GM12892 (cell line): ENCODE data around the gene ACADSB. TPM values are rescaled to one million over a fixed set of nuclear protein-coding genes. Genes with fewer than 3 reads are reported as not detected.

ENCODE experiments used
- DNase-seq: peaks from one replicate; pipeline ENCODE4 v3.0.0; 2011; ENCODE audit not compliant: insufficient read length
- FAIRE-seq: peaks from 2 replicates; lab custom pipeline; 2011; peaks lifted over from hg19 to GRCh38; lab: Jason Lieb, UNC
- POLR2A ChIP-seq: IDR thresholded peaks from 2 replicates; pipeline ENCODE4 v1.6.1; 2011; ENCODE audit warnings: low read depth, low read length, control low read depth
- POLR2AphosphoS5 ChIP-seq: IDR thresholded peaks from 2 replicates; pipeline ENCODE4 v1.6.1; 2011; ENCODE audit warnings: low read depth, low read length, control low read depth
- TAF1 ChIP-seq: IDR thresholded peaks from 2 replicates; pipeline ENCODE4 v1.6.1; 2011; ENCODE audit warnings: low read depth, mild to moderate bottlenecking, control low read depth, low read length, borderline replicate concordance
- polyA plus RNA-seq: library from polyadenylated mRNA; unstranded; fragments of >200 nt; gene quantifications from one replicate; pipeline ENCODE4 v1.2.1, GENCODE V29; 2012; ENCODE audit warnings: missing spikeins, inconsistent platforms; ENCODE audit not compliant: missing spikeins

ACADSB gene
- polyA plus RNA-seq = 18.1 TPM

GRCh38 chr10:123008355-123009104 lies at the start of gene ACADSB, which contains the start of gene IKZF5:
Gene ACADSB (plus strand): TSS chr10:123009006. CDS start chr10:123009030, 24 bp downstream.
Gene IKZF5 (minus strand): TSS chr10:123008795. CDS start chr10:122998625, 10,170 bp downstream.
- FAIRE-seq (peak; percentile 97), DNase-seq (peak; percentile 96)
- TF ChIP-seq TAF1 = peak; percentile 85
- peak; percentile 95 for TF ChIP-seq POLR2AphosphoS5
- TF ChIP-seq POLR2A = peak; percentile 98

GRCh38 chr10:122962405-122962804 lies 46.4 kb upstream of the ACADSB start:
- TF ChIP-seq POLR2AphosphoS5 (no peak), TAF1 (no peak), POLR2A (no peak)
- FAIRE-seq = no peak
- DNase-seq = no peak

GRCh38 chr10:122966879-122967278 lies 41.9 kb upstream of the ACADSB start:
- FAIRE-seq (no peak), DNase-seq (no peak)
- TF ChIP-seq TAF1 (no peak), POLR2AphosphoS5 (no peak), POLR2A (no peak)

GRCh38 chr10:122968698-122969097 lies 40.1 kb upstream of the ACADSB start:
- DNase-seq (no peak), FAIRE-seq (no peak)
- TF ChIP-seq TAF1 (no peak), POLR2A (no peak), POLR2AphosphoS5 (no peak)

GRCh38 chr10:122974023-122974422 lies 34.8 kb upstream of the ACADSB start:
- DNase-seq (no peak), FAIRE-seq (no peak)

GRCh38 chr10:122974543-122975064 lies 34.2 kb upstream of the ACADSB start:
- FAIRE-seq (peak; percentile 9), DNase-seq (no peak)
- no peak for TF ChIP-seq POLR2A
- no peak for TF ChIP-seq TAF1
- TF ChIP-seq POLR2AphosphoS5 = no peak

More at GRCh38 chr10:122974023-122974422, 34.8 kb upstream of the ACADSB start:
- TF ChIP-seq TAF1 = no peak
- no peak for TF ChIP-seq POLR2A
- no peak for TF ChIP-seq POLR2AphosphoS5

GRCh38 chr10:122980209-122981065 lies 28.4 kb upstream of the ACADSB start, which contains the start of gene PSTK:
Gene PSTK (plus strand): TSS chr10:122980401. CDS start chr10:122980480, 79 bp downstream.
- peak; percentile 90 for DNase-seq
- TF ChIP-seq POLR2AphosphoS5 = peak; percentile 83
- TF ChIP-seq TAF1 = peak; percentile 55; the same call in 1 of the 2 replicates
- TF ChIP-seq POLR2A = peak; percentile 92
- peak; percentile 97 for FAIRE-seq

- DNase-seq (no peak), FAIRE-seq (no peak)
- TF ChIP-seq POLR2A (no peak), TAF1 (no peak), POLR2AphosphoS5 (no peak)
Observed at GRCh38 chr10:122981066-122981464, 27.7 kb upstream of the ACADSB start.

- DNase-seq (no peak), FAIRE-seq (no peak)
- TF ChIP-seq POLR2A = no peak
- no peak for TF ChIP-seq POLR2AphosphoS5
- TF ChIP-seq TAF1 = no peak
Observed at GRCh38 chr10:122983898-122984297, 24.9 kb upstream of the ACADSB start.

- no peak for TF ChIP-seq POLR2A
- no peak for TF ChIP-seq TAF1
- no peak for TF ChIP-seq POLR2AphosphoS5
- FAIRE-seq (no peak), DNase-seq (no peak)
Observed at GRCh38 chr10:122984708-122985107, 24.1 kb upstream of the ACADSB start.

GRCh38 chr10:122986335-122986734 lies 22.5 kb upstream of the ACADSB start:
- DNase-seq = no peak
- no peak for TF ChIP-seq POLR2A
- no peak for TF ChIP-seq TAF1
- TF ChIP-seq POLR2AphosphoS5 = no peak
- no peak for FAIRE-seq

- DNase-seq (no peak), FAIRE-seq (no peak)
- TF ChIP-seq POLR2AphosphoS5 = no peak
- TF ChIP-seq POLR2A = no peak
- TF ChIP-seq TAF1 = no peak
Observed at GRCh38 chr10:122988501-122988900, 20.3 kb upstream of the ACADSB start.
